ENCODE results near the gene ATAD3A.
A peak's percentile ranks its signal among the peaks of the same experiment; 100 is the strongest.

Gene ATAD3A

GRCh38 chr1:1540090-1540817, 28.3 kb downstream of the ATAD3A start, which contains the start of gene TMEM240:
Gene TMEM240 (minus strand): TSS chr1:1540624. CDS start chr1:1540346, 278 bp downstream.
- DNase-seq (ENCODE audit: low read depth) = peak; percentile 31

- DNase-seq (ENCODE audit: low read depth) = no peak
Observed at GRCh38 chr1:1540818-1541628, 29.1 kb downstream of the ATAD3A start.

GRCh38 chr1:1541956-1542765, 30.2 kb downstream of the ATAD3A start:
- no peak for DNase-seq (ENCODE audit: low read depth)

GRCh38 chr1:1542766-1543705, 31.1 kb downstream of the ATAD3A start:
- DNase-seq (ENCODE audit: low read depth) = no peak

GRCh38 chr1:1543706-1544099, 31.7 kb downstream of the ATAD3A start:
- DNase-seq (ENCODE audit: low read depth) = no peak

GRCh38 chr1:1544544-1544943, 32.6 kb downstream of the ATAD3A start:
- DNase-seq (ENCODE audit: low read depth) = no peak

DNA sequence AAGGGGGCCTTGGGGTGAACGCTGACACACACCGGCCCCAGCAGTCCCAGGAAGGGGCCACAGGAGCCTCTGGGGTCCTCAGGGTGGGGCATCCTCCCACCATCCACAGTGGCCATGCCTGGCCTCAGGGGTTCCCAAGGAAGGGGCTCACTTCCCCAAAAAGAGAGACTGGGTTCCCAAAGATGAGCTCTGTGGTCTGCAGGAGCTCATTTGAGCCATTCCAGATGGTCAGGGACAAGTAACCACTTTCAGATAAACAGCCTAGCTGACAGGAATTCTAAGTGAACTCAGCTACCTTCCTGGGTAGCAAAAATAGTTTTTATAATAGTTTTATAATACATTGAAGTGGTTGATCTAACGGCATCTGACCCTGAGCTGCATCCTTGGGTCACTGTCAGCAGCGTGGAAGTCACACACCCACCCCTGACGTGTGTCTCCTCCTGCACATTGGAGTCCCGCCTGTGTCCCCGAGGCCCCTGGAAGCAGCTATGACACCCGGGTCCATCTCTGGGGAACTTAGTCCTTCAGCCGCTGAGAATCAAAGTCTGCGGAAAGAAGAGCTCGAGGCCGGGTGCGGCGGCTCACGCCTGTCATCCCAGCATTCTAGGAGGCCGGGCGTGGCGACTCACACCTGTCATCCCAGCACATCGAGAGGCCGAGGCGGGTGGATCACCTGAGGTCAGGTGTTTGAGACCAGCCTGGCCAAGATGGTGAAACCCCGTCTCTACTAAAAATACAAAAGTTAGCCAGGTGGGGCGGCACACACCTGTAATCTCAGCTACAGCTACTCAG, 34.2 kb downstream of the ATAD3A start:
- no peak for DNase-seq (ENCODE audit: low read depth)

- no peak for DNase-seq (ENCODE audit: low read depth)
Observed at GRCh38 chr1:1547011-1547410, 35.0 kb downstream of the ATAD3A start.

DNA sequence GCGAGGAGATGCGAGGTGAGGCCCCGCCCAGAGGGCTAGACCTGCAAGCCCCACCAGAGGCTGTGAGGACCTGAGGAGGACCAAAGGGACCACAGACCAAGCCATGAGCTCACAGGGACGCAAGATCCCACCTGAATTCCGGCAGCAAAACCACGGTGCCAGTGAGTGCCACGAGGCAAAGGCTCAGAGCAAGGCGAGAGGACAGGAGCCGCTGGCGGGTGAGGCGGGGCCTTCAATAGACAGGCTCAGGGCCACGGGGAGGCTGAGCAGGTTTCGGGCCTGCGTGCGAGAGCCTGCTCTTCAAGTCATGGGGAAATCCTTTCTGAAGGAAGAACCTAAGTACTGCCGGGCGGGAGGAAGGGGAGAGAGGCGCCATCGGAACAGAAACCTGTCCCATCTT, 35.5 kb downstream of the ATAD3A start:
- DNase-seq (ENCODE audit: low read depth) = no peak

DNA sequence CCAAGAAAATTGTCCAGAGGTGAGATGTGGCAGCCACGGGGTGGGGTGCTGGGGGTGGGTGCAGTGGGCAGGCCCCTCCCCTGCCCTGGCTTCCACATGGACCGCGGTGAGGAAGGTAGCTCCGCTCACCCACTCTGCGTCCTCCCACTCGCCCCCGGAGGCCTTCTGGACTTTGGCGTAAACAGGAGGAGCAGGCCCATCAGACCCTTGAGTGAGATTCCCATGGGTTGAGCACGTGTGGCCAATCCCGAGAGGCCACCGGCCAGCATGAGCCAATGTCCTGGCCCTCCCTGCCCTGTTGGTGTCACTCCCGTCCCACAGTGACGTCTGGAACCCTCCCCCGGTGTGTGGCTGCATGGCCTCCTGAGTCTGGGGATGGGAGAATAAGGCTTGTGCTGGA, 36.6 kb downstream of the ATAD3A start:
- DNase-seq (ENCODE audit: low read depth) = no peak

GRCh38 chr1:1550087-1550486, 38.1 kb downstream of the ATAD3A start:
- no peak for DNase-seq (ENCODE audit: low read depth)

GRCh38 chr1:1550591-1551432, 38.9 kb downstream of the ATAD3A start:
- DNase-seq (ENCODE audit: low read depth) = no peak

DNA sequence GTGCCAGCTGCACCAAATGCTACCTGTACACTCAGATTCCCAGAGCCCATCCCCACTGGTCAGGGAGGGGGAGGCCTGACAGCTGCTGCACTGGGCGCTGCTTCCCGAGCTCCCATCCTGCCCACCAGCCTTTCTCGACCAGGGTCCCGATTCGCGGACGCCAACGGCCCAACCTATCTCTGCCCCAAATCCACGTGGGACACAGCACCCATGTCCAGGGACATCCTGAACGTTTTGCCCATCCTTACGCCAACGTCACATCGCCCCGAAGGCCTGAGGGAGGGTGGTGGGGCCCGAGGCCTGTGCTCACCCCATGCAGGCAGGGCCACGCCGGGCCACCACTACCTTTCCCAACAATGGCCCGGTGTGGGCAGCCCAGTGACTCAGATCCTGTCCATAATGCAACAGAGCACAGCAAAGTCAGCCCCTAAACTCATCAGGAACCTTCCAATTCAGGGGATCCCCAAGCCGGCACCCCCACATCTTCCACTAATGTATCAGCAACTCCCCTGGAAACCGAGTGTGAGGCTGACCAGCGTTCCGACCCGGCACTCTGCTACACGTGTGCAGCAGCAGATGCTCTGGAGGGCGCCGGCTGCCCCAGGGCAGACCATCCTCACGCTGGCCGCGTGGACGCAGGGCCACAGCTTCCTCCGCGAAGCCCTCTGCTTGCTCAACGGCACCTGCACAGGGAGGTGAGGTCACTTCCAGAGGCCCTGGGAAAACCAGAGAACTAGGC, 39.7 kb downstream of the ATAD3A start:
- no peak for DNase-seq (ENCODE audit: low read depth)

DNA sequence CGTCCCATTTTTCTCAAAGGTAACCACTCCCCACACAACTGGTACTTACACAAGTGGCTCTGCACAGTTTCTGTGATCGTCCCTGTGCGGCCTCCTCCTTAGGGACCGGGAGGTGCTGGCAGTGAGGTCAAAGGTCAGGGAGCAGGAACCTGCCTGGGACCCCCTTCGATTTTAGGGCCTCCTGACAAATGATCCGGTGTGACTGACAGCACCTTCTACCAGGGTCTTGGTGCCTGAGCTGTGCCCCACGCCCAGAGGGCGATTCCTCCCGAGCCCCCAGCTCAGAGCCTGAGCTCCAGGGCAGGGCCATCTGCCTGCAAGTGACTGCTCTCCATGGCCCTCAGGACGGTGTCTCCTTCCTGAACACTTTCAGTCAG, 40.3 kb downstream of the ATAD3A start:
- DNase-seq (ENCODE audit: low read depth) = no peak

GRCh38 chr1:1553821-1554494, 42.0 kb downstream of the ATAD3A start:
- no peak for DNase-seq (ENCODE audit: low read depth)

DNA sequence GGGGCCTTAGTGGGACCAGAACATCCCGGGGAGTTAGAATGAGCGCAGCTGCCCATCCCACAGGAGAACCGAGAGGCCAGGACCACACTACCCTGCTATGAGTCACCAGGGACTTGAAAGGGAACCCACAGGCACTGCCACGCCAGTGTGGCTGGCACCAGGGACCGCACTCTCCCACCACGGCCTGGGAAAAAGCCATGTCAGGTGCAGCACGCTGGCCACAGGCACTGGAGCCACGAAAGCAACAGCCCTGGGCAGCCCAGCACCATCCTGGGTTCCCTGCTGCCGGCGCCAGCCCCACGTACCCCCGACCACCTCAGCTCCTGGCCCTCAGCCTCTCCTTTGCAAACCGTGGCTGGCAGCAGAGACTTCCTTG, 42.6 kb downstream of the ATAD3A start:
- no peak for DNase-seq (ENCODE audit: low read depth)

DNA sequence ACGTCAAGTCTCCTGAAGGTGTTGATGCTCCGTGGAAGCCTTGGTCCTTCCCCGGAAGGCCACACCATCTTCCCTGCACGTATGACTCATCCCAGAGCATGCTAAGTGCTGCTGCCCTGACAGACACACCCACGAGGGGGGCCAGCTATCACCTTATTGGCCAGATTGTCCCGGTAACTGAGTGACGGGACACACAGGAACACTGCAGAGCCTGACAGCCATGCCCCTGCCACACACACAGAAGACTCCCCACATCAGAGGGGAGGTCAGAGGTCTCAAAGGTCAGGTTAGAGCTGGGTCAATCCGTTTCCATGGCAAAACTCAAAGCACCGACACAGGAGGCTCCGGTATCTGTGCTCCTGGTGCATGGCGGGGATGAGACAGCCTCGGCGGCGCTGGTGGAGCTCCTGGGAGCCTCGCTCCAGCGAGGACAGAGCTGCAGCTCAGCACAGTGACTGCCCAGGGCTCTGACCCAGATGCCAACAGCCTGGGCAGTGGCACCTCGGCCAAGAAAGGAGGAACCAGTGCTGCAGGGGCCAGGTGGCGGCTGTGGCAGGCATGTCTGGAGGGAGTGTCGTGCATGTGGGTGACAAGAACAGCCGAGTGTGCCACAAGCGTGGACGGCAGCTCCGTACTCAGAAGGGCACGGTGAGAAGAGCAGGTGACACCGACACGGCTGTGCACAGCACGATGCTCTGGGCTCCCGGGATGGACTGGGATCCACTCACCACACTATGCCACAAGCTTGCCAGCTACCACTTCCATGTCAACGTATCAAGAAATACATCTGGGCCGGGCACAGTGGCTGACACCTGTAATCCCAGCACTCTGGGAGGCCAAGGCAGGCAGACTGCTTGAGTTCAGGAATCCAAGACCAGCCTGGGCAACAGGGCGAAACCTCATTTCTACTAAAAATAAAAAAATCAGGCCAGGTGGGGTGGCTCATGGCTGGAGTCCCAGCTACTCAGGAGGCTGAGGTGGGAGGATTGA, 43.3 kb downstream of the ATAD3A start:
- no peak for DNase-seq (ENCODE audit: low read depth)

Data from stimulated activated CD8-positive, alpha-beta memory T cell treated with anti-CD3 and anti-CD28 coated beads, Interleukin-12 subunit alpha, Interleukin-12 subunit beta, amount 100 ng/mL, for 4 hours (primary cell).